Stimulated activated CD8-positive, alpha-beta memory T cell treated with anti-CD3 and anti-CD28 coated beads, Interleukin-4, amount 100 ng/mL, for 4 hours (primary cell): Measurements from ENCODE around the gene SELENOV.

Experiments
- DNase-seq, 2 donors: peaks; one replicate each; pipeline ENCODE4 v3.0.0-alpha.2; 2020; ENCODE audit warnings: low read depth in 2 of 2, low spot score in 1 of 2

The SELENOV gene

GRCh38 chr19:39518458-39518857, 3.5 kb downstream of the SELENOV start:
- DNase-seq, result no peak

DNA sequence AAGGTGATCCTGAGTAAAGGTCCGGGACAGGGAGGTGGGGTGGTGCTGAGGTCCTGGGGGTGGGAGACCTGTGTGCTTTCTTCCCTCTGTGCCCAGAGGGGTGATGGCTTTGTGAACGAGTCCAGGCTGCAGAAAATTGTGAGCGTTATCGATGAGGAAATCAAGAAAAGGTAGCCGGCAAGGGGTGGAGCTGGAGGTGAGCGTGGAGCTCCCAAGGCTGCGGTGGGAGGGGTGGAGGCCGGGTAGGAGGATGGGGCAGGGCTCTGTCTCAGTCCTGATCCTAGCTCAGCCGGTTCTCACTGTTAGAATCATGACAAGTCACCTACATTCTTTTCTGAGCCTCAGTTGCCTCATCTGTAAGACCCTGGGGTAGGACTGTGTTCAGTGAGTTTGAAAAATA, 4.0 kb downstream of the SELENOV start:
- no peak for DNase-seq

DNA sequence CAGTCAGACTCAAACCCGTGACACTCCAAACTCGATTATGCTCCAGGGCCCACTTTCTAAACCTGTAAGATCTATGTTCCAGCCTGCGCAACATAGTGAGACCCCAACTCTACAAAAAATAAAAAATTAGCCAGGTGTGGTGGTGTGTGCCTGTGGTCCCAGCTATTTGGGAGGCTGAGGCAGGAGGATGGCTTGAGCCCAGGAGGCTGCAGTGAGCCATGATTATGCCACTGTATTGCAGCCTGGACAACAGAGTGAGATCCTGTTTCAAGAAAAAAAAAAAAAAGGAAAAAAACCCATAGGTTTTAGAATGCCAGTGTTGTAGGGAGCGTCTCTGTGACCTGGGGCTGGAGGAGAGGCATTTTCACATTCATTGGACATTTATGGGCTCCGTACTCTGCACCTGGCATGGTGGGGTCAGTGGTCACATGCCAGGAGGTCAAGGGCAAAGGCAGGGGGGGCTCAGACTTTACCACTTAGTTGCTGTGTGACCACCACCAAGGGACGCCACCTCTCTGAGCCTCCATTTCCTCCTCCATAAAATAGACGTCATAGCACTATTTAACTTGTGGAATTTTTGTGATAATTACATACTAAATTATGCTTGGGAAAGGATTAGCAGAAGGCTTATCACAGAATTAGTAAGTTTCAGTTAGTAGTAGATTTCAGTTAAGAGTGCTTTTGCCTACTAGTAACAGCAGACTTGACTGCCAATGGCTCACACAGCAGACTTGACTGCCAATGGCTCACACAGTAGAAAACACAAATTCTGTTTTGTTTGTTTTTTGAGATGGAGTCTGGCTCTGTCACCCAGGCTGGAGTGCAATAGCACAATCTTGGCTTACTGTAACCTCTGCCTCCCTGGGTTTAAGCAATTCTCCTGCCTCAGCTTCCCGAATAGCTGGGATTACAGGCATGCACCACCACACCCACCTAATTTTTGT, 5.9 kb downstream of the SELENOV start:
- DNase-seq, result no peak

GRCh38 chr19:39524495-39524894, 9.6 kb downstream of the SELENOV start:
- DNase-seq, result no peak

- DNase-seq, result no peak
Observed at GRCh38 chr19:39525205-39525604, 10.3 kb downstream of the SELENOV start.

DNA sequence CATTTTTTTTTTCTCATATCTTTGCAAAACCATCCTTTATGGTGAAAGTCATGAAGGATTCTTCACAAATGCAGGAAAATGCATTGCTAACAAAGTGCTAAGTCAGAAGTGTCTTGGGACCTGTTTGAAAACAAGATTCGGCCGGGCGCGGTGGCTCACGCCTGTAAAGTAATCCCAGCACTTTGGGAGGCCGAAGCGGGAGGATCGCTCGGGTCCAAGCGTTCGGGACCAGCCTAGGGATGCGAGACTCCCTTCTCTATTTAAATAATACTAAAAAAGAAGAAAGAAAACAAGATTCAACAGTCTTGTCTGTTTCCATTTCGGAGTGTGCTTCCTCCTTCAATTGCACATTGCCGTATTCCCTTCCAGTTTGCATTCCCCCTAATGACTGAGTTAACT, 16.9 kb downstream of the SELENOV start:
- DNase-seq, result no peak

GRCh38 chr19:39532233-39533002, 17.5 kb downstream of the SELENOV start, which contains the start of gene EID2B:
Gene EID2B (minus strand): TSS chr19:39532852. CDS start chr19:39532802, 50 bp downstream.
- DNase-seq, result peak; percentile 86

DNA sequence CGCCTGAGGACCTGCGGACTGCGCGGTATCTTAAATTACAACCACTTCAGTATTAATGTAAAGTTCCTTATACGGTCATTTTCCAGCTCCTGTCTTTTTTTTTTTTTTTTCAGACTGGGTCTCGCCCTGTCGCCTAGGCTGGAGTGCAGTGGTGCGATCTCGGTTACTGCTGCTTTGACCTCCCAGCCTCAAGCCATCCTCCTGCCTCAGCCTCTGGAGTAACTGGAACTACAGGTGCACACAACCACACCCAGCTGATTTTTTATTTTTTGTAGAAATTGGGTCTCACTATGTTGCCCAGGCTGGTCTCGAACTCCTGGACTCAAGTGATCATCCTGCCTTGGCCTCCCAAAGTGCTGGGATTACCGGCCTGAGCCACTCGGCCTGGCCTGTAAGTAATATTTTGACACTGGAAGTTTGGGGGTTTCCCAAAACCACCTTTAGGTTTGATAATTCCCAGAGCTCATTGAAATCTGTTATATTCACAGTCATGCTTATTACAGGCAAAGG, 18.1 kb downstream of the SELENOV start:
- DNase-seq, result no peak

DNA sequence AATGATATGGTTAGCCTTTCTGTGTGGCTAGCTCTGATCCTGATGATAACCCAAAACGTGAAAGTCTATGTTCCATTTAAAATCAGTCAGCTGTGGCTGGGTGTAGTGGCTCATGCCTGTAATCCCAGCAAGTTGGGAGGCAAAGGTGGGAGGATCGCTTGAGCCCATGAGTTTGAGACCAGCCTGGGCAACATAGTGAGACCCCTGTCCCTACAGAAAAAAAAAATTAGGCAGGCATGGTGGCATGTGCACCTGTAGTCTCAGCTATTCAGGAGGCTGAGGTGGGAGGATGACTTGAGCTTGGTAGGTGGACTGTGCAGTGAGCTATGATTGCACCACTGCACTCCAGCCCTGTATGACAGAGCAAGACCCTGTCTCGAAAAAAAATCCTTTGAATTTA, 18.9 kb downstream of the SELENOV start:
- no peak for DNase-seq

DNA sequence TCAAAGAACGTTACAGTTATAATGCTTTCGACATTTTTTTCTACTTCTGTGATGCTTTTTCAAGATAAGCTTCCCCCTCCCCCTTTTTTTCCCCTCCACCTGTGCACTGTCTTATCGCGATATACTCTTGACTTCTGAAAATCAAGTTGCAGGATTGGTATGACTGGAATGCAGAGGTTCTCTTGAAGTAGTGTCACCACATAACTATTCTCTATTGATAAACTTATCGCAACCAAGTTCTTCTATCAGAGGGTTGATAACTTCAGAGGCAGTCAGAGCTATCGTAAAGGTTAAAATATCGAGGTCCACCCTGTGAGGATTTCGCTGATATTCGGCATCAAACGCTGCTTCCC, 24.2 kb downstream of the SELENOV start:
- no peak for DNase-seq

DNA sequence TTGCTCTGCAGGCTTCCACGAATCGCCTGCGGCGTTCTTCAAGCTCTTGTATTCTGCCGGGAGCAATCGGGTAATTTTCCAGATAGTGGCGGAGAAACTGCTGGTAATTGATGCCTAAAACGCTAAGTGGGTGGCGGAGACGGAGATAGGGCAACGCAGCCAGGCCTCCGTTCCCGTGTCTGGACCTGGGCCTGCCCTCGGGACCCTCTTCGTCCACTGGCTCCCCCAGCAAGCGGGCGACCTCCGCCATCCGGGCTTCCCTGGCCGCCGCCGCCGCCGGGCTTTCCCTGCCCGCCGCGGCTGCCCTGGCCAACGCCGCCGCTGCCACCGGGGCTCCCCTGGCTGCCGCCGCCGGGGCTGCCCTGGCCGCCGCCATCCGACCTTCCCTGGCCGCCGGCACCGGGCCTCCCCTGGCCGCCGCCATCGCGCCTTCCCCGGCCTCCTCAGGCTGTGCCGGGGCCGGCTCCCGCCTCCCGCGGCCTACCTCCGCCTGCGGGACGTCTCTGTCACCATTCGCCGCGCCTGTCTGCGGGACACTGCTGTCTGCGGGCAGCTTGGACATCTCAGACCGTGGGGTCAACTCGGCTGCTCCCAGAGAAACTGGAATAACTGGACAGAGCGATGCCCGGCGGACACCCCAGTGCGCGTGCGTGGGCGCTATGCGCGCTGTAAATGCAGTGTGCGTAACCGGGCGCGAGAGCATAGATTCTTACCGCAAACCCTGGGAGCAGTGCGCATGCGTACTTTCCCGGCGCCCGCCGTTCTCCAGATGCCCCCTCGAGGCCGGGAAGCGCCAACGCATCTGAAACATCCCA, 24.8 kb downstream of the SELENOV start, which contains the start of gene EID2:
Gene EID2, minus strand, starts transcription at position 644 of the 815 bp plus-strand sequence. Its CDS starts 82 bp downstream, at position 562.
- DNase-seq, result peak; percentile 91 to 94

GRCh38 chr19:39540333-39540673, 25.4 kb downstream of the SELENOV start:
- DNase-seq, result no peak

GRCh38 chr19:39542206-39542605, 27.3 kb downstream of the SELENOV start:
- no peak for DNase-seq

- no peak for DNase-seq
Observed at GRCh38 chr19:39543477-39543857, 28.5 kb downstream of the SELENOV start.

DNA sequence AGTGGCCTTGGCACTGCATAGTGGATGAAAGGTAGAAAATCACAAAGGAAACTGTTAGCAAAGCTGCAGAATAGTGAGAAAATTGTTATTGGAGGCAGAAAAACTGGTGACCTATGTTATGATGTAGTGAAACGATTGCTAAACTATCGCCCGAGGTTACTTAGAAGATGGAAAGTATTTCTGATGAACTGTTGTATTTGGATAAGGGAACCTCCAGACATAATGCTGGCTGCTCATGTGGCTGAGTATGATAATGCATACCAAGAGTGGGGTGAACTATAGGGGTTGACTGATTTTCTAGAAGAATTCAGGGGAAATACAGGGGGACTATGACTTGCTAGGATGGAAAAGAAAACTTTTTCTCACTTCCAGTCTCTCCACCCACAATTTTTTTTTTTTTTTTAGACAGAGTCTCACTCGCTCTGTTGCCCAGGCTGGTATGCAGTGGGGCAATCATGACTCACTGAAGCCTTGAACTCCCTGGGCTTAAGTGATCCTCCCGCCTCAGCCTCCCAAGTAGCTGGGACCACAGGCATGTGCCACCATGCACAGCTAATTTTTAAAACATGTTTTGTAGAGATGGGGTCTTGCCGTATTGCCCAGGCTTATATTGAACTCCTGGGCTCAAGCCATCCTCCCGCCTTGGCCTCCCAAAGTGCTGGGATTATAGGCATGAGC, 29.4 kb downstream of the SELENOV start:
- no peak for DNase-seq

- no peak for DNase-seq
Observed at GRCh38 chr19:39544911-39545310, 30.0 kb downstream of the SELENOV start.

- DNase-seq, result no peak
Observed at GRCh38 chr19:39546599-39546998, 31.7 kb downstream of the SELENOV start.

- no peak for DNase-seq
Observed at GRCh38 chr19:39550197-39550596, 35.3 kb downstream of the SELENOV start.

DNA sequence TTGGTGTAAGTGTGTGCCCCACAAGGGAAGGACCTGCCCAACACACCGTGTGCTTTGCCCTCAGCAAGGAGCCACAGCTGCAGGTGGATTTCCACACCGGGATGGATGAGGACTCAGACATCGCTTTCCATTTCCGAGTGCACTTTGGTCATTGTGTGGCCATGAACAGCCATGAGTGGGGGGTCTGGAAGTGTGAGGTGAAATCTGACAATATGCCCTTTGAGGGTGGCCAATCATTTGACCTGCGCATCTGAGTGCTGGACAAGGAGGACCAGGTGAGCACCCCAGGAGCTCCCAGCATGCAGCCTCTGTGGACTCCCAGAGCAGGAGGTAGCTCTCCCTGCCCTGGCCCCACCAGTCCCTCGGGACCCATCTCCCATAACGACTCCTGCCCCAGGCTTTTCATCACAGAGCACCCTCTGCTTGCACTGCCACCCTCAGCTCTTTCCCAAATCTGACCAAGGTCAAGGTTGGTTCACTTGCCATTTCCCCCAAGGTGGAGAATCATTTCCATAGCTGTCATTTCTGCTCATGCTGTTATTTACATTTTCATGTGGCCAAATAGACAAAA, 38.2 kb downstream of the SELENOV start:
- DNase-seq, result no peak

- DNase-seq, result no peak
Observed at GRCh38 chr19:39554701-39555311, 39.9 kb downstream of the SELENOV start.
